GM10248 (cell line): Measurements from ENCODE around the gene TDRD10.

Source experiments
- CTCF ChIA-PET: fragments of 300-600 bp; sonication (Branson Sonifier 250); formaldehyde crosslinking; extraction: SDS; loops from one replicate; lab custom pipeline; 2021; ENCODE audit warnings: antibody characterized with exemption; lab: Yijun Ruan, JAX
- POLR2A ChIA-PET: fragments of 350-650 bp; sonication (Branson Sonifier 250); formaldehyde crosslinking; extraction: SDS; loops from one replicate; lab custom pipeline; 2020; ENCODE audit warnings: antibody characterized with exemption; lab: Yijun Ruan, JAX
- DNase-seq: peaks from one replicate; pipeline ENCODE4 v3.0.0; 2012; ENCODE audit errors: extremely low spot score
- CTCF ChIP-seq: IDR thresholded peaks from 2 replicates; pipeline ENCODE4 v1.5.1; 2012; ENCODE audit warnings: mild to moderate bottlenecking, low read depth; ENCODE audit errors: extremely low read depth, missing control alignments, control extremely low read depth

Gene TDRD10

GRCh38 chr1:154460695-154461260 lies 41.2 kb upstream of the TDRD10 start:
- ChIA-PET CTCF (interaction anchor here (1.6 to 2.4 kb wide), 2 partner anchors 19 to 21 kb away, joined by 3 to 8 read pairs; no protein-coding TSS in a partner anchor), POLR2A (no interaction called here)
- no peak for DNase-seq
- TF ChIP-seq CTCF = no peak

GRCh38 chr1:154463512-154463990 lies 38.5 kb upstream of the TDRD10 start:
- TF ChIP-seq CTCF = no peak
- DNase-seq = no peak
- CTCF ChIA-PET = interaction anchor here (1.1 to 3.4 kb wide), 10 partner anchors 10 to 128 kb away, joined by 3 to 12 read pairs (median 4); no protein-coding TSS in a partner anchor
- POLR2A ChIA-PET = interaction anchor here (0.6 to 0.7 kb wide), 3 partner anchors 21 to 110 kb away, joined by 3 to 6 read pairs (median 3); no protein-coding TSS in a partner anchor

GRCh38 chr1:154465621-154466195 lies 36.3 kb upstream of the TDRD10 start:
- ChIA-PET CTCF (interaction anchor here (0.7 to 5.1 kb wide), 10 partner anchors 10 to 130 kb away, joined by 3 to 43 read pairs (median 5); no protein-coding TSS in a partner anchor), POLR2A (no interaction called here)
- DNase-seq = no peak
- TF ChIP-seq CTCF = no peak

GRCh38 chr1:154466206-154466605 lies 35.8 kb upstream of the TDRD10 start:
- ChIA-PET POLR2A (no interaction called here), CTCF (interaction anchor here (0.7 to 5.1 kb wide), 8 partner anchors 11 to 86 kb away, joined by 3 to 43 read pairs (median 4); no protein-coding TSS in a partner anchor)
- no peak for DNase-seq
- TF ChIP-seq CTCF = no peak

GRCh38 chr1:154466921-154467417 lies 35.0 kb upstream of the TDRD10 start:
- POLR2A ChIA-PET = interaction anchor here (0.6 to 0.7 kb wide), 2 partner anchors 22 to 282 kb away, joined by 3 read pairs; no protein-coding TSS in a partner anchor
- DNase-seq = peak; percentile 48
- TF ChIP-seq CTCF = peak; percentile 40
- CTCF ChIA-PET = interaction anchor here (1.0 to 5.1 kb wide), 9 partner anchors 9 to 93 kb away, joined by 3 to 43 read pairs (median 4); no protein-coding TSS in a partner anchor

- ChIA-PET POLR2A (interaction anchor here (0.6 kb wide), 1 partner anchor 283 kb away, joined by 3 read pairs; no protein-coding TSS in a partner anchor), CTCF (interaction anchor here (1.0 to 5.1 kb wide), 11 partner anchors 10 to 548 kb away, joined by 3 to 43 read pairs (median 4); no protein-coding TSS in a partner anchor)
- no peak for DNase-seq
- no peak for TF ChIP-seq CTCF
Observed at GRCh38 chr1:154467434-154468102, 34.5 kb upstream of the TDRD10 start.
